Spleen (tissue), 7 donors: ENCODE measurements around the gene AMY1C.
"Not testable (repeated sequence)": the region's sequence is repeated elsewhere in the genome, so short reads cannot be mapped to it uniquely, and the experiment has no call there.

Experiments used
- CTCF ChIP-seq, 11 experiments: fragments of 200-600 bp in 7 of 11; fragments of 450-650 bp in 4 of 11; sonication (generic) in 4 of 11; IDR thresholded peaks in 8 of 11; conservative IDR thresholded peaks in 3 of 11; 1 replicate in 7 of 11; 2 replicates in 4 of 11; pipeline versions ENCODE4 v1.4.0 to v1.8.0; 2016 to 2021; ENCODE audit warnings: antibody characterized with exemption in 11 of 11, inconsistent platforms in 4 of 11, mild to moderate bottlenecking in 1 of 11
- POLR2AphosphoS5 ChIP-seq, 3 donors: sonication (generic); formaldehyde crosslinking; IDR thresholded peaks; one replicate each; pipeline ENCODE4 v1.5.1; 2017; ENCODE audit warnings: antibody characterized with exemption in 3 of 3
- donor health status: DM: no; HTN: no; CAD: no; lungs with moderate emphysema.
- donor health status: DM: no; HTN: no; CAD: no.
- donor health status: DM: no; HTN: no; CAD: no.

DNA sequence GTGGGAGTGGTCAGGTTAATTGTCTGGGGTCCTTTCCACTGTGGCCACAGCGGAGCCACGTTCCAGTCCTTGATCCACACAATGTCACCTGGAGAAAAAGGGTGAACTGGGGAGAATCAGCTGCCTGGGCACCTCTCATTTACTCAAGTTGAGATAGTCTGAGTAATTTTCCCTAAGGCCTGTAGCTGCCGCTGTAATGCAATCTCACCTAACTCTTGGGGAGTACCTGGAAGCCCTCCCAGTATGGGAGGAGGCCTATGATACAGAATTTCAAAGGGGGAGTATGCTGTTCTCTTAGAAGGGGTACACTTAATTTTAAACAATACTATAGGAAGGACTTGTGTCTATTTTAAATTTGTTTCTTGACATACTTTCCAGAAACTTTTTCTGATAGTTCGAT is 5.2 kb upstream of the AMY1C start:
- TF ChIP-seq POLR2AphosphoS5 (IDR thresholded peaks at IDR 0.05); CTCF (IDR thresholded peaks at IDR 0.05 in 8 of 11, conservative IDR thresholded peaks at IDR 0.05 in 3 of 11): not testable (repeated sequence)
